GM19193 (cell line): ENCODE results near the gene PHAF1.

Source experiments
- POLR2A ChIP-seq: IDR thresholded peaks from 4 replicates; pipeline ENCODE4 v1.6.1; 2011; ENCODE audit not compliant: insufficient read depth, insufficient read length; ENCODE audit errors: extremely low read depth

The PHAF1 gene

GRCh38 chr16:67162506-67163163 is 52.9 kb downstream of the PHAF1 start:
- TF ChIP-seq POLR2A: no peak

GRCh38 chr16:67163164-67163998 is 53.6 kb downstream of the PHAF1 start:
- no peak for TF ChIP-seq POLR2A

- no peak for TF ChIP-seq POLR2A
Observed at GRCh38 chr16:67163999-67164558, 54.3 kb downstream of the PHAF1 start.

- TF ChIP-seq POLR2A: no peak
Observed at GRCh38 chr16:67164599-67165061, 54.9 kb downstream of the PHAF1 start, which contains the start of gene HSF4. Gene HSF4 (plus strand): TSS chr16:67164745. CDS start chr16:67164812, 67 bp downstream.

- no peak for TF ChIP-seq POLR2A
Observed at GRCh38 chr16:67165121-67166078, 55.7 kb downstream of the PHAF1 start.

- TF ChIP-seq POLR2A: no peak
Observed at GRCh38 chr16:67166110-67166547, 56.4 kb downstream of the PHAF1 start.

- TF ChIP-seq POLR2A: no peak
Observed at GRCh38 chr16:67166598-67167168, 56.9 kb downstream of the PHAF1 start.

GRCh38 chr16:67167588-67167987 is 57.8 kb downstream of the PHAF1 start:
- no peak for TF ChIP-seq POLR2A

- TF ChIP-seq POLR2A: no peak
Observed at GRCh38 chr16:67169011-67169451, 59.3 kb downstream of the PHAF1 start.

- no peak for TF ChIP-seq POLR2A
Observed at GRCh38 chr16:67169642-67170167, 60.0 kb downstream of the PHAF1 start.

GRCh38 chr16:67170168-67170948 is 60.6 kb downstream of the PHAF1 start, which contains the start of gene NOL3:
Gene NOL3 (plus strand): TSS chr16:67170538.
- TF ChIP-seq POLR2A: peak; percentile 40

- no peak for TF ChIP-seq POLR2A
Observed at GRCh38 chr16:67170949-67171649, 61.4 kb downstream of the PHAF1 start.
